Measurements from ENCODE around the gene IL3. TPM values are rescaled to one million over a fixed set of nuclear protein-coding genes. Genes with fewer than 3 reads are reported as not detected.

IL3 gene
- total and polyA plus RNA-seq, 9 of the 15 experiments (the other 6 are each of a cell fraction or from before 2014, with no cell fraction given), result not detected

DNA sequence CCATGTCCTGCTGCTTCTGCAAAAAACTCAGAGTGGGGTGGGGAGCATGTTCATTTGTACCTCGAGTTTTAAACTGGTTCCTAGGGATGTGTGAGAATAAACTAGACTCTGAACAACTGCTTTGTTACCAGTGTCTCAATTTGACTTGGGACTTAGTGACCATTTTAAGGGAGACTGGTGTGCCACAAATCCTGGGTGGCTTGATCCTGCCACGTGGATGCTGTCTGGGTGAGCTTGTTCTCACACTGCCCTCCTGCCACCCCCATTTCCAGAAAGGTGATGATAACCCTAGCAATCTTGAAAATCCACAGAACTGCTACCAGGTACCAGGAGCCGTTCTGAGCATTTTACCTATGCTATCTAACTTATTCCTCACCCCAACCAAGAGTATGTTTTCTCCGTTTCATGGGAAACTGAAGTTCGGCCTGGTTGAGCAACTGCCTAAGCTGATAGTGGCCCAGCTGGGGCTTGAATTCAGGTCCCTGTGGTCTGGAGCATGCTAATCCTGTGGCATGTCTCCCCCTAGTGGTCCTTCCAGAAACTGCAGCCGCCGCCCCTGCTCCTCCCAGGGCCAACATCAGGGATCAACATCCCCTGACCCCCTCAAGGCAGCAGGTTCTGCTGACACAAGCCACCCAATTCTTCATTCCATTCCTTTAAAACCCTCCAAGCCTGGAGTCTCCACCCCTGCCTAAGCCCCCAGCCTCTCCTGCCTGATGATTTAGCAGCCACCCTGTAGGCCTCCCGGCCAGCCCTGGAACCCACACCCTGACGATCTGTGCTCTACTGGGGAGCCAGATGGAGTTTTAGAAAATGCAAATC lies 2.8 kb downstream of the IL3 start (continued):
- TF ChIP-seq, protein P1, sequence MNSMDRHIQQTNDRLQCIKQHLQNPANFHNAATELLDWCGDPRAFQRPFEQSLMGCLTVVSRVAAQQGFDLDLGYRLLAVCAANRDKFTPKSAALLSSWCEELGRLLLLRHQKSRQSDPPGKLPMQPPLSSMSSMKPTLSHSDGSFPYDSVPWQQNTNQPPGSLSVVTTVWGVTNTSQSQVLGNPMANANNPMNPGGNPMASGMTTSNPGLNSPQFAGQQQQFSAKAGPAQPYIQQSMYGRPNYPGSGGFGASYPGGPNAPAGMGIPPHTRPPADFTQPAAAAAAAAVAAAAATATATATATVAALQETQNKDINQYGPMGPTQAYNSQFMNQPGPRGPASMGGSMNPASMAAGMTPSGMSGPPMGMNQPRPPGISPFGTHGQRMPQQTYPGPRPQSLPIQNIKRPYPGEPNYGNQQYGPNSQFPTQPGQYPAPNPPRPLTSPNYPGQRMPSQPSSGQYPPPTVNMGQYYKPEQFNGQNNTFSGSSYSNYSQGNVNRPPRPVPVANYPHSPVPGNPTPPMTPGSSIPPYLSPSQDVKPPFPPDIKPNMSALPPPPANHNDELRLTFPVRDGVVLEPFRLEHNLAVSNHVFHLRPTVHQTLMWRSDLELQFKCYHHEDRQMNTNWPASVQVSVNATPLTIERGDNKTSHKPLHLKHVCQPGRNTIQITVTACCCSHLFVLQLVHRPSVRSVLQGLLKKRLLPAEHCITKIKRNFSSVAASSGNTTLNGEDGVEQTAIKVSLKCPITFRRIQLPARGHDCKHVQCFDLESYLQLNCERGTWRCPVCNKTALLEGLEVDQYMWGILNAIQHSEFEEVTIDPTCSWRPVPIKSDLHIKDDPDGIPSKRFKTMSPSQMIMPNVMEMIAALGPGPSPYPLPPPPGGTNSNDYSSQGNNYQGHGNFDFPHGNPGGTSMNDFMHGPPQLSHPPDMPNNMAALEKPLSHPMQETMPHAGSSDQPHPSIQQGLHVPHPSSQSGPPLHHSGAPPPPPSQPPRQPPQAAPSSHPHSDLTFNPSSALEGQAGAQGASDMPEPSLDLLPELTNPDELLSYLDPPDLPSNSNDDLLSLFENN (IDR thresholded peaks at IDR 0.05; ENCODE audit: low read depth in 2 of 2, low read length in 2 of 2), result peak in 1 of 2 experiments; percentile 40; a peak in 1 of 4 replicates
- TF ChIP-seq ZFP36 (IDR thresholded peaks at IDR 0.05; ENCODE audit: low read depth, low read length, partially characterized antibody) (no peak), NFE2L1 (tag; IDR thresholded peaks at IDR 0.05; ENCODE audit: borderline replicate concordance, low read depth) (no peak), TBL1XR1 (IDR thresholded peaks at IDR 0.05; ENCODE audit: low read length in 2 of 2) (0 out of 4 replicates have a peak, but pooled peaks of 1 of the 2 experiments have one; percentile 30), SMC3 (conservative IDR thresholded peaks at IDR 0.05; ENCODE audit: insufficient read depth, low read depth, low read length) (peak; percentile 91), POLR2A (conservative IDR thresholded peaks at IDR 0.05) (no peak), KHSRP (IDR thresholded peaks at IDR 0.05) (no peak), KLF16 (IDR thresholded peaks at IDR 0.05) (peak; percentile 68)
- TF ChIP-seq, protein P2, sequence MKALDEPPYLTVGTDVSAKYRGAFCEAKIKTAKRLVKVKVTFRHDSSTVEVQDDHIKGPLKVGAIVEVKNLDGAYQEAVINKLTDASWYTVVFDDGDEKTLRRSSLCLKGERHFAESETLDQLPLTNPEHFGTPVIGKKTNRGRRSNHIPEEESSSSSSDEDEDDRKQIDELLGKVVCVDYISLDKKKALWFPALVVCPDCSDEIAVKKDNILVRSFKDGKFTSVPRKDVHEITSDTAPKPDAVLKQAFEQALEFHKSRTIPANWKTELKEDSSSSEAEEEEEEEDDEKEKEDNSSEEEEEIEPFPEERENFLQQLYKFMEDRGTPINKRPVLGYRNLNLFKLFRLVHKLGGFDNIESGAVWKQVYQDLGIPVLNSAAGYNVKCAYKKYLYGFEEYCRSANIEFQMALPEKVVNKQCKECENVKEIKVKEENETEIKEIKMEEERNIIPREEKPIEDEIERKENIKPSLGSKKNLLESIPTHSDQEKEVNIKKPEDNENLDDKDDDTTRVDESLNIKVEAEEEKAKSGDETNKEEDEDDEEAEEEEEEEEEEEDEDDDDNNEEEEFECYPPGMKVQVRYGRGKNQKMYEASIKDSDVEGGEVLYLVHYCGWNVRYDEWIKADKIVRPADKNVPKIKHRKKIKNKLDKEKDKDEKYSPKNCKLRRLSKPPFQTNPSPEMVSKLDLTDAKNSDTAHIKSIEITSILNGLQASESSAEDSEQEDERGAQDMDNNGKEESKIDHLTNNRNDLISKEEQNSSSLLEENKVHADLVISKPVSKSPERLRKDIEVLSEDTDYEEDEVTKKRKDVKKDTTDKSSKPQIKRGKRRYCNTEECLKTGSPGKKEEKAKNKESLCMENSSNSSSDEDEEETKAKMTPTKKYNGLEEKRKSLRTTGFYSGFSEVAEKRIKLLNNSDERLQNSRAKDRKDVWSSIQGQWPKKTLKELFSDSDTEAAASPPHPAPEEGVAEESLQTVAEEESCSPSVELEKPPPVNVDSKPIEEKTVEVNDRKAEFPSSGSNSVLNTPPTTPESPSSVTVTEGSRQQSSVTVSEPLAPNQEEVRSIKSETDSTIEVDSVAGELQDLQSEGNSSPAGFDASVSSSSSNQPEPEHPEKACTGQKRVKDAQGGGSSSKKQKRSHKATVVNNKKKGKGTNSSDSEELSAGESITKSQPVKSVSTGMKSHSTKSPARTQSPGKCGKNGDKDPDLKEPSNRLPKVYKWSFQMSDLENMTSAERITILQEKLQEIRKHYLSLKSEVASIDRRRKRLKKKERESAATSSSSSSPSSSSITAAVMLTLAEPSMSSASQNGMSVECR (CRISPR knock-in tag; IDR thresholded peaks at IDR 0.05), result peak; percentile 24; the same call in 1 of the 2 replicates
- TF ChIP-seq, protein P3, sequence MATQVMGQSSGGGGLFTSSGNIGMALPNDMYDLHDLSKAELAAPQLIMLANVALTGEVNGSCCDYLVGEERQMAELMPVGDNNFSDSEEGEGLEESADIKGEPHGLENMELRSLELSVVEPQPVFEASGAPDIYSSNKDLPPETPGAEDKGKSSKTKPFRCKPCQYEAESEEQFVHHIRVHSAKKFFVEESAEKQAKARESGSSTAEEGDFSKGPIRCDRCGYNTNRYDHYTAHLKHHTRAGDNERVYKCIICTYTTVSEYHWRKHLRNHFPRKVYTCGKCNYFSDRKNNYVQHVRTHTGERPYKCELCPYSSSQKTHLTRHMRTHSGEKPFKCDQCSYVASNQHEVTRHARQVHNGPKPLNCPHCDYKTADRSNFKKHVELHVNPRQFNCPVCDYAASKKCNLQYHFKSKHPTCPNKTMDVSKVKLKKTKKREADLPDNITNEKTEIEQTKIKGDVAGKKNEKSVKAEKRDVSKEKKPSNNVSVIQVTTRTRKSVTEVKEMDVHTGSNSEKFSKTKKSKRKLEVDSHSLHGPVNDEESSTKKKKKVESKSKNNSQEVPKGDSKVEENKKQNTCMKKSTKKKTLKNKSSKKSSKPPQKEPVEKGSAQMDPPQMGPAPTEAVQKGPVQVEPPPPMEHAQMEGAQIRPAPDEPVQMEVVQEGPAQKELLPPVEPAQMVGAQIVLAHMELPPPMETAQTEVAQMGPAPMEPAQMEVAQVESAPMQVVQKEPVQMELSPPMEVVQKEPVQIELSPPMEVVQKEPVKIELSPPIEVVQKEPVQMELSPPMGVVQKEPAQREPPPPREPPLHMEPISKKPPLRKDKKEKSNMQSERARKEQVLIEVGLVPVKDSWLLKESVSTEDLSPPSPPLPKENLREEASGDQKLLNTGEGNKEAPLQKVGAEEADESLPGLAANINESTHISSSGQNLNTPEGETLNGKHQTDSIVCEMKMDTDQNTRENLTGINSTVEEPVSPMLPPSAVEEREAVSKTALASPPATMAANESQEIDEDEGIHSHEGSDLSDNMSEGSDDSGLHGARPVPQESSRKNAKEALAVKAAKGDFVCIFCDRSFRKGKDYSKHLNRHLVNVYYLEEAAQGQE (IDR thresholded peaks at IDR 0.05; ENCODE audit: borderline replicate concordance), result peak; percentile 75
- TF ChIP-seq, protein P3 (CRISPR knock-in tag; IDR thresholded peaks at IDR 0.05; ENCODE audit: low read depth), result no peak

Measured in K562 (cell line).